GM18517 (cell line): ENCODE results near the gene ARHGAP23.
"Not testable (repeated sequence)": the region's sequence is repeated elsewhere in the genome, so short reads cannot be mapped to it uniquely, and the experiment has no call there.

Experiments
- ATAC-seq: cut with Tn5 transposase; IDR thresholded peaks from one replicate; pipeline ENCODE4 v1.9.1; 2021; ENCODE audit warnings: mild to moderate bottlenecking, moderate library complexity; ENCODE audit not compliant: unreplicated experiment

Gene ARHGAP23

GRCh38 chr17:38484242-38485145, 56.2 kb downstream of the ARHGAP23 start:
- not testable (repeated sequence) for ATAC-seq

- no peak for ATAC-seq
These were observed 56.8 kb downstream of the ARHGAP23 start for GRCh38 chr17:38485146-38485468.

- ATAC-seq: peak; percentile 91
These were observed 57.5 kb downstream of the ARHGAP23 start for GRCh38 chr17:38485681-38486298.

- ATAC-seq: not testable (repeated sequence)
These were observed 61.5 kb downstream of the ARHGAP23 start for GRCh38 chr17:38489774-38490173.

- not testable (repeated sequence) for ATAC-seq
These were observed 63.2 kb downstream of the ARHGAP23 start for GRCh38 chr17:38491346-38492066.

- ATAC-seq: not testable (repeated sequence)
These were observed 64.1 kb downstream of the ARHGAP23 start for GRCh38 chr17:38492067-38493040.

- ATAC-seq: not testable (repeated sequence)
These were observed 65.9 kb downstream of the ARHGAP23 start for GRCh38 chr17:38494152-38494551.

- ATAC-seq: not testable (repeated sequence)
These were observed 69.4 kb downstream of the ARHGAP23 start for GRCh38 chr17:38497656-38498055.

GRCh38 chr17:38498353-38498752, 70.1 kb downstream of the ARHGAP23 start:
- ATAC-seq: no peak

- ATAC-seq: not testable (repeated sequence)
These were observed 71.0 kb downstream of the ARHGAP23 start for GRCh38 chr17:38499230-38499629.

- not testable (repeated sequence) for ATAC-seq
These were observed 73.5 kb downstream of the ARHGAP23 start for GRCh38 chr17:38501718-38502117.

- ATAC-seq: not testable (repeated sequence)
These were observed 75.1 kb downstream of the ARHGAP23 start for GRCh38 chr17:38503286-38503913.

- no peak for ATAC-seq
These were observed 76.0 kb downstream of the ARHGAP23 start for GRCh38 chr17:38504216-38504615.

- ATAC-seq: no peak
These were observed 79.2 kb downstream of the ARHGAP23 start for GRCh38 chr17:38507436-38507835.

GRCh38 chr17:38507921-38508569, 79.8 kb downstream of the ARHGAP23 start:
- ATAC-seq: no peak

- no peak for ATAC-seq
These were observed 80.3 kb downstream of the ARHGAP23 start for GRCh38 chr17:38508570-38508950.

- ATAC-seq: no peak
These were observed 80.9 kb downstream of the ARHGAP23 start for GRCh38 chr17:38508954-38509771.

- ATAC-seq: no peak
These were observed 81.6 kb downstream of the ARHGAP23 start for GRCh38 chr17:38509772-38510420.
